ENCODE data around the gene DHX29.

DNA sequence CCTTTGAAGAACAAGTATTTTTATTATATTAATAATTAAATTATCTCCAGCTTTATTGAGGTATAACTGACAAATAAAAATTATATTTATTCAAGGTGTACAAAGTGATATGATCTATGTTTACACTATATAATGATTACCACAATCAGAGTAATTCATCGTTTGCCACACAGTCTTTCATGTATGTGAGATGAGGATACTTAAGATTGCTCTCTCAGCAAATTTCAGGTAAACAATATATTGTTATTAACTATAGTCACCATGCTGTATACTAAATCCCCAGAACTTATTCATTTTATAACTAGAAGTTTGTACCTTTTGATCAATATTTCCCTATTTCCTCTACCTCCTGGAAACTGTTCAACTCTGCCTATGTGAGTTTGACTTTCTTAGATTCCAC, 57.4 kb downstream of the DHX29 start:
- no peak for TF ChIP-seq EZH2 (IDR thresholded peaks at IDR 0.05; ENCODE audit: low read length)
- TF ChIP-seq, protein P1, sequence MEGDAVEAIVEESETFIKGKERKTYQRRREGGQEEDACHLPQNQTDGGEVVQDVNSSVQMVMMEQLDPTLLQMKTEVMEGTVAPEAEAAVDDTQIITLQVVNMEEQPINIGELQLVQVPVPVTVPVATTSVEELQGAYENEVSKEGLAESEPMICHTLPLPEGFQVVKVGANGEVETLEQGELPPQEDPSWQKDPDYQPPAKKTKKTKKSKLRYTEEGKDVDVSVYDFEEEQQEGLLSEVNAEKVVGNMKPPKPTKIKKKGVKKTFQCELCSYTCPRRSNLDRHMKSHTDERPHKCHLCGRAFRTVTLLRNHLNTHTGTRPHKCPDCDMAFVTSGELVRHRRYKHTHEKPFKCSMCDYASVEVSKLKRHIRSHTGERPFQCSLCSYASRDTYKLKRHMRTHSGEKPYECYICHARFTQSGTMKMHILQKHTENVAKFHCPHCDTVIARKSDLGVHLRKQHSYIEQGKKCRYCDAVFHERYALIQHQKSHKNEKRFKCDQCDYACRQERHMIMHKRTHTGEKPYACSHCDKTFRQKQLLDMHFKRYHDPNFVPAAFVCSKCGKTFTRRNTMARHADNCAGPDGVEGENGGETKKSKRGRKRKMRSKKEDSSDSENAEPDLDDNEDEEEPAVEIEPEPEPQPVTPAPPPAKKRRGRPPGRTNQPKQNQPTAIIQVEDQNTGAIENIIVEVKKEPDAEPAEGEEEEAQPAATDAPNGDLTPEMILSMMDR (optimal IDR thresholded peaks at IDR 0.05 in 1 of 3, IDR thresholded peaks at IDR 0.05 in 1 of 3, conservative IDR thresholded peaks at IDR 0.05 in 1 of 3; ENCODE audit: extremely low read depth in 1 of 3, insufficient read depth in 2 of 3, low read length in 3 of 3) = no peak
